Activated CD8-positive, alpha-beta memory T cell treated with anti-CD3 and anti-CD28 coated beads, Interleukin-2, amount 50 U/mL, for 24 hours (primary cell): ENCODE measurements around the gene FAM161A.
A peak's percentile ranks its signal among the peaks of the same experiment; 100 is the strongest.
"Not testable (repeated sequence)": the region's sequence is repeated elsewhere in the genome, so short reads cannot be mapped to it uniquely, and the experiment has no call there.

Source experiments
- DNase-seq: peaks from one replicate; pipeline ENCODE4 v3.0.0-alpha.2; 2020; ENCODE audit errors: extremely low read depth

Gene FAM161A

GRCh38 chr2:61853847-61854563 lies at the start of gene FAM161A:
TSS of gene FAM161A (minus strand) at chr2:61854060. CDS start at chr2:61854041, 19 bp downstream.
- DNase-seq: peak; percentile 59

GRCh38 chr2:61900281-61900680 lies 46.4 kb upstream of the FAM161A start:
- no peak for DNase-seq

- no peak for DNase-seq
These were observed 45.0 kb upstream of the FAM161A start for GRCh38 chr2:61898810-61899209.

GRCh38 chr2:61888267-61889055 lies 34.6 kb upstream of the FAM161A start, which contains the start of gene CCT4:
TSS of gene CCT4 (minus strand) at chr2:61888656. CDS start at chr2:61888507, 149 bp downstream.
- peak; percentile 78 for DNase-seq

DNA sequence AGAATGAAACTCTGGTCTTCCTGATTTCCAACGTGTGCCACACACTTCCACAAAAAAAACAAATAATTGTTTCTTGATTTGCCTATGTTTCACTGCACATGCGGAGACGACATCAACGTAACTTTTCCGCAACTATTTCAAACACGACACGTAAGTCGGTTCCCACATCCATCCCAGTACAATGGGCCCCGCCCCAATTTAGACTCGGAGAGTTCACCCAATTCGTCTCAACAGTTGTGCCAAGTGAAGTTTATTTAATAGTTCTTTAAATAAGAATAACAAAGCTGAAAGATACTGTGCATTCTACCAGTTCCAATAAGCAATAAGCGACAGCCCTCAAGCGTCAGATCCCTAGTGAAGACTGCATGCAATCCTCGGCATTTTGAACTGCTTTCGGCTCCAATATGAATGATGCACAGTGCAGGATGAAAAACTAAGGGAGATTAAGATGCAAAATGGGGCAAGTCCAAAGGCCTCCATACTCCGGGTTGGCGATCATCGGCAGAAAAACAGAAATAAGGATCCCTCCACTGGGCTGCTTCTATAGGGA lies 33.9 kb upstream of the FAM161A start:
- no peak for DNase-seq

DNA sequence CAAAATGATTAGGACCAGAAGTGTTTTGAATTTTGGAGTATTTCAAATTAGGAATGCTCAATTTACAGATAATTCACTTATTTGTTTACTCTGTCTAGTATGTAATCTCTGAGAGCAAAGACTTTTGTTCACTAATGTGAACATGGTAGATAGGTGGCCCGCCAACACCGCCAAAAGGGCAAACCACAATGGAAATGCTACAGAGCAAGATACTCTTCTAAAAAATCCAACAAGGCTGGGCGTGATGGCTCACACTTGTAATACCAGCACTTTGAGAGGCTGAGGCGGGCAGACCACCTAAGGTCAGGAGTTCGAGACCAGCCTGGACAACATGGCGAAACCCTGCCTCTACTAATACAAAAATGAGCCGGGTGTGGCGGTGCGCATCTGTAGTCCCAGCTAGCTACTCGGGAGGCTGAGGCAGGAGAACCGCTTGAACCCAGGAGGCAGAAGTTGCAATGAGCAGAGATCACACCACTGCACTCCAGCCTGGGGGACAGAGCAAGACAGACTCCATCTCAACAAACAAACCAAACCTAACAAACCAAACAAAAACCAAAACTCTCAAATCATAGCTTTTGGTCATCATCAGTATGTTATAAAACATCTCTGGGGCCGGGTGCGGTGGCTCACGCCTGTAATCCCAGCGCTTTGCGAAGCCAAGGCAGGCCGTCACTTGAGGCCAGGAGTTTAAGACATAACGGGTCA lies 32.2 kb upstream of the FAM161A start:
- DNase-seq: no peak

- DNase-seq: no peak
These were observed 29.0 kb upstream of the FAM161A start for GRCh38 chr2:61882850-61883249.

- DNase-seq: not testable (repeated sequence)
These were observed 25.5 kb upstream of the FAM161A start for GRCh38 chr2:61879351-61879750.

GRCh38 chr2:61878761-61879160 lies 24.9 kb upstream of the FAM161A start:
- no peak for DNase-seq

GRCh38 chr2:61877571-61878245 lies 23.8 kb upstream of the FAM161A start:
- no peak for DNase-seq

- no peak for DNase-seq
These were observed 22.5 kb upstream of the FAM161A start for GRCh38 chr2:61876400-61876799.

GRCh38 chr2:61866482-61867089 lies 12.7 kb upstream of the FAM161A start:
- not testable (repeated sequence) for DNase-seq

DNA sequence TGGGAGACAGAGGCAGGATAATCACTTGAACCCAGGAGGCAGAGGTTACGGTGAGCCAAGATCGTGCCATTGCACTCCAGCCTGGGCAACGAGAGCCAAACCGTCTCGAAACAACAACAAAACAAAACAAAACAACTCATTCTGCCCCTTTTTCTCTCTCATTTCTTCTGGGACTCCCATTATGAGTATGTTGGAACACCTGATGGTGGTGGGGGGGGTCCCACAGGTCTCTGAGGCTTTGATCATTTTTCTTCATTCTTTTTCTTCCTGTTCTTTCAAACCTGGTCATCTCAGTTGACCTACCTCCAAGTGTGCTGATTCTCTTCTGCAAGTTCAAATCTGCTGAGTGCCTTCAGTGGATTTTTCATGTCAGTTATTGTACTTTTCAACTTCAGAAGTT lies 8.2 kb upstream of the FAM161A start:
- no peak for DNase-seq

GRCh38 chr2:61857224-61857623 lies 3.4 kb upstream of the FAM161A start:
- no peak for DNase-seq

GRCh38 chr2:61855318-61855613 lies 1.4 kb upstream of the FAM161A start:
- DNase-seq: no peak

GRCh38 chr2:61854564-61855317 lies 881 bp upstream of the FAM161A start:
- DNase-seq: peak; percentile 83

GRCh38 chr2:61853086-61853846 lies 594 bp downstream of the FAM161A start:
- DNase-seq: no peak

DNA sequence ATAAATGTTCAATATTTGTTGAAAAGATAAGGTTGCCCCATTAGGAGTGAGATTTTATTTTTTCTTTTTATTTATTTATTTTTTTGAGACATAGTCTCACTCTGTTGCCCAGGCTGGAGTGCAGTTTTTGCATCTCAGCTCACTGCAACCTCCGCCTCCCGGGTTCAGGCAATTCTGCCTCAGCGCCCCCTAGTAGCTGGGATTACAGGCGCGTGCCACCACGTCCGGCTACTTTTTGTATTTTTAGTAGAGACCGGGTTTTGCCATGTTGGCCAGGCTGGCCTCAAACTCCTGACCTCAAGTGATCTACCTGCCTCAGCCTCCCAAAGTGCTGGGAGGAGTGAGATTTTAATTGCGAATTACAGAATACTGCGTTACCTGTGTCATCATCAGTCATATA lies 2.6 kb downstream of the FAM161A start:
- not testable (repeated sequence) for DNase-seq

GRCh38 chr2:61845320-61845719 lies 8.5 kb downstream of the FAM161A start:
- DNase-seq: no peak

DNA sequence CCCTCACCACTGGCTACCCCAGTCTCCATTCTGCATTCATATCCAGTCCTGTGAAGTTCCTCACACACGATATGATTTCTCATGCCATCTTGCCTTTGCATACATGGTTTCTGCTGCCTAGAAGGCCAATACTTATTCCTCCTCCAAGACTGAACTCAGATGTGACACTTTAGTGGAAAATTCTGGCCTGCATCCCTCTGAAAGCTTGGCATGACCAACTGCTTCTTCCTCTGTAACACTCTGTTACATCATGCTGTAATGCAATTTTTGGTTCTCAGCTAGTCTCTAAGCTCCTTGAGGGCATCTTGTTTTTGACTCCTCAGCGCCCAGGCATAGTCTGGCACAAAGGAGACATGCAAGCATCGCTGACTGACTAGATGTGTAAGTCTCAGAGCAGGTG lies 12.6 kb downstream of the FAM161A start:
- no peak for DNase-seq
